Measurements from ENCODE around the gene TRIM10.

- TF ChIP-seq BHLHE40 (IDR thresholded peaks at IDR 0.05; ENCODE audit: borderline replicate concordance in 1 of 2, low read depth in 2 of 2, low read length in 1 of 2) (no peak), MEF2A (IDR thresholded peaks at IDR 0.05; ENCODE audit: insufficient read depth, low read depth, low read length) (no peak), CTCF (IDR thresholded peaks at IDR 0.05 in 2 of 3, conservative IDR thresholded peaks at IDR 0.05 in 1 of 3; ENCODE audit: control insufficient read depth in 2 of 3, extremely low read depth in 1 of 3, insufficient read depth in 1 of 3, low read depth in 3 of 3, low read length in 3 of 3) (no peak), CEBPB (IDR thresholded peaks at IDR 0.05; ENCODE audit: borderline replicate concordance in 1 of 2, low read depth in 2 of 2, low read length in 2 of 2) (no peak), CBX3 (IDR thresholded peaks at IDR 0.05; ENCODE audit: borderline replicate concordance, low read depth) (no peak), POLR2AphosphoS5 (IDR thresholded peaks at IDR 0.05; ENCODE audit: low read length) (no peak), POLR2AphosphoS2 (IDR thresholded peaks at IDR 0.05; ENCODE audit: low read depth, low read length) (no peak), MAX (IDR thresholded peaks at IDR 0.05; ENCODE audit: low read depth, low read length) (no peak), REST (IDR thresholded peaks at IDR 0.05; ENCODE audit: low read depth, low read length) (no peak)
Measured at GRCh38 chr6:30151580-30151979, 9.4 kb downstream of the TRIM10 start.
